ENCODE results near the gene PLD1.

- no peak for TF ChIP-seq POLR2A (IDR thresholded peaks at IDR 0.05; ENCODE audit: control extremely low read depth in 1 of 2, low read depth in 2 of 2, low read length in 2 of 2)
- TF ChIP-seq TEAD4 (IDR thresholded peaks at IDR 0.05; ENCODE audit: low read depth, low read length) = no peak
- TF ChIP-seq MAX (IDR thresholded peaks at IDR 0.05) = no peak
- no peak for TF ChIP-seq BACH1 (IDR thresholded peaks at IDR 0.05; ENCODE audit: low read length)
- no peak for TF ChIP-seq POLR2AphosphoS5 (IDR thresholded peaks at IDR 0.05; ENCODE audit: low read depth, low read length)
Measured at GRCh38 chr3:171851660-171852058, 41.4 kb upstream of the PLD1 start.

Data from H1 (cell line).